Measurements from ENCODE around the gene FUT7.

- TF ChIP-seq POLR2AphosphoS5 (IDR thresholded peaks at IDR 0.05; ENCODE audit: borderline replicate concordance, low read depth, low read length) (no peak), EZH2 (IDR thresholded peaks at IDR 0.05) (no peak)
Measured at GRCh38 chr9:137014776-137015539, 16.9 kb downstream of the FUT7 start.
